Measurements from ENCODE around the gene OLFML1. TPM values are rescaled to one million over a fixed set of nuclear protein-coding genes. Genes with fewer than 3 reads are reported as not detected.
A peak's percentile ranks its signal among the peaks of the same experiment; 100 is the strongest.

Gene OLFML1
- total RNA-seq, 1 donor from 2014 or later, result not detected

DNA sequence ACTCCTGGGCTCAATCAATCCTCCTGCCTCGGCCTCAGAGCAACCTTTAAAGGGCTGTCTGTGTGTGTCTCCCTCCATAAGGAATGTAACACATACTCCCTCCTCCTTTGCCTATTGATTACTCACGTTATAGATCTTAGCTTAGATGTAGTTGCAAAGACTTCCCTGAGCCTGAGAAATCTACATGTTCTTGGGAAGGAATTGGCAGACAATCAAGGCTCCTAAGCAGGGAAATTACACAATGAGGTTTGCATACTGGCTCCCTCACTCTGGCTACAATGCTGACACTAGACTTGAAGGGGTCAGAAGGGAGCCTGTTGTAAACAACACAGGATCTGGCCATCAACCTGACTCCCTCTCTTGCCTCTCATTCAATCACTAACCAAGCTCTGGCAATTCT is 5.2 kb upstream of the OLFML1 start:
- DNase-seq (ENCODE audit: low read depth), result peak; percentile 21

- DNase-seq (ENCODE audit: low read depth), result peak; percentile 10
Measured at GRCh38 chr11:7484131-7484530, 1.2 kb upstream of the OLFML1 start.

DNA sequence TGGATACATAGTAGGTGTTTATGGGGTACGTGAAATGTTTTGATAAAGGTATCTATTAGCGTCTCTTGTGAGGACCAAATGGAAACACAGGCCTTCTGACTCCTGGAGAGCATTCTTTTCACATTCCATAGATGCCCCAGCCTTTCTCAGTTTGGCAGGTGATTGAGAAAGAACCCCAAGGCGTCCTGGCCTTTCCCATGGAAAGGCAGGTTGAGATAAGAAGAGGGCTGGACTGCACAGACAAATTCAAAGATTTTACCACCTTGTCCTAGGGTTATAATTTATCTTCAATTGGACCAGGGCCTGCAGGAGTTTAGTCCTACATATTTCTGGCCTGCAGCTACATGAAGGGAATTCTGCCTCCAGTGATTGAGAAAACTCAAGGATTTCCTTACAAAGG is 661 bp upstream of the OLFML1 start:
- DNase-seq (ENCODE audit: low read depth), result peak; percentile 11

DNA sequence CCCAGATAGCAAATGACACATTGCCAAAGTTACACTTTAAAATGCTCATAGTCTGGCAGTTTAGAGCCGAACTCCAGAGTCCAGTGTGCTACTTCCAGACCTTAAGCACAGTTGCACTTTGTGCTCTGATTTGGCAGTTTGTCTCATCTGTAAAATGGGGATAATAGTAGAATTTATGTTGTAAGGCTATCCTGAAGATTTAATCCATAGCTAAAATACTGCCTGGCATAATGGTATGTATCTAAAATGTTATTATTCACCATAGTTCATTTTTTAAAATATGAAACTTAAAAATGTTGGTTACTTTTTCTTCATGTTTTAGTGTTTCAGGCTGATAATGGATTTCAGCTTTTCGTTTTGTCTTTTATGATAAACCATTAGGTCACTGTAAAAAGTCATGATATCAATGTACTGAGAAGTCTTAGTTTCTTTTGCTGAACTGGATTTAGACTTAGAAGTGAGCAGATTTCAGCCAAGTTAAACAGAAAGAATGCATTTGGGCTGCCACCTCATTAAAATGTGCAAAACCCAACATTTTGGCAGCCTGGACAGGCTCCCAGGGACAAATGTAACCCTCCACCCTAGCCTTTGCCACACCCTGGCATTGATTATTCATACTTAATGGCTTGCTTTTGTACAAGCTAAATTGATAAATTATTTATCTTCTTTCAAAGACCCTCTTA is 933 bp downstream of the OLFML1 start:
- no peak for DNase-seq (ENCODE audit: low read depth)

- no peak for DNase-seq (ENCODE audit: low read depth)
Measured at GRCh38 chr11:7486781-7487140, 1.5 kb downstream of the OLFML1 start.

GRCh38 chr11:7487360-7487759 is 2.1 kb downstream of the OLFML1 start:
- no peak for DNase-seq (ENCODE audit: low read depth)

- DNase-seq (ENCODE audit: low read depth), result no peak
Measured at GRCh38 chr11:7488681-7489080, 3.4 kb downstream of the OLFML1 start.

DNA sequence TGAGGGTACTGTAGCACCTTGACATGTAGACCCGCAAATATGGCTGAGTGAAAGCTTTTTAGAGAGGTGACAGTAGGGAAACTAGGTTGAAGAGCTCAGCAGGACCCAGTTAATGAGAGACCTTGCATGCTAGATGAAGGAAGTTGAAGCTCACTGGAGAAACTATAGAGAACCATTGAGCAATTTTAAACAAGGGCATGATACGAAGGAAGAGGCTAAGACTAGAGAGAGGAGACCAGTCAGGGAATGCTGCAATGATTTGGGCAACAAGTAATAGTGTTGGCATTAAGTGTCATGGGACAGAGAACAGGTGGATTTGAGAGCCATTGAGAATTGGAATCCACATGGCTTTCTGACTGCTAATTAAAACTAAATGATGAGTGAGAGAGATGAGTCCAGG is 4.1 kb downstream of the OLFML1 start:
- no peak for DNase-seq (ENCODE audit: low read depth)

DNA sequence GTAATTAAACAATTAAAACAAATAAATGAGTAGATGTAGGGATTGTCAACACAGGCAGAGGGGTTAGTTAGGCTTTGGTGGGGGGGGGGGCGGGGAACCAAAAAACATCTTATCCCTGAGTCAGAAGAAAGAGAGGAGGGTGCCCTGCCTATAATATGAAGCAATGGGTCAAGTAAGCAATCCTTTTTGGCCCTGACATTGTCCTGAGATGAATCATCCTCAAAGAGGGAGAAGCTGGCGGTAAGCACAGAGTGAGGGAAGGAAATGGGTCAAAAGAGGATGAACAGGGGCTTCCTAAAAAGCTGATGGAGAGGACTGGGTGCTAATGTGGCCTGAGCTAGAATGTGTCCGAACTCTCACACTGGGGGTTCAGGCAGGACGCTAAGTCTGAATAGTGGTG is 4.7 kb downstream of the OLFML1 start:
- peak; percentile 42 for DNase-seq (ENCODE audit: low read depth)

DNA sequence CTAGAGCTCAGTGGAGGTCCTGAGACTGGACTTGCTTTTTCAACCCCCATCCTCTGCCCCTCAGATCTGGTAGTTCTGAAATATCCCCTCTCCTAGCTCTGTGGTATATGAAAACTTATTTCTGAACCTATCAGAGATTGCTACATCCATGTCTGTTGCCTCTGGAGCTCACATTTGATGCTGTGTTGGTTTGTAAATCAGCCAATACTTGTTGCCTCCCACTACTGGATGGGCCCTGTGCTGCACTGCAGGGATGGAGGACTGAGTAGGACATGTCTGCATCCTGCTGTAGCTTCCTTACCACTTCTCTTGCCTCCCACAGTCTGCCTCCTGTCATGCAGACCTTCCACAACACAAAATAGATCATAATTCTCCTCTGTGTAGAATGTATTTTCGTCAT is 5.2 kb downstream of the OLFML1 start:
- DNase-seq (ENCODE audit: low read depth), result no peak

DNA sequence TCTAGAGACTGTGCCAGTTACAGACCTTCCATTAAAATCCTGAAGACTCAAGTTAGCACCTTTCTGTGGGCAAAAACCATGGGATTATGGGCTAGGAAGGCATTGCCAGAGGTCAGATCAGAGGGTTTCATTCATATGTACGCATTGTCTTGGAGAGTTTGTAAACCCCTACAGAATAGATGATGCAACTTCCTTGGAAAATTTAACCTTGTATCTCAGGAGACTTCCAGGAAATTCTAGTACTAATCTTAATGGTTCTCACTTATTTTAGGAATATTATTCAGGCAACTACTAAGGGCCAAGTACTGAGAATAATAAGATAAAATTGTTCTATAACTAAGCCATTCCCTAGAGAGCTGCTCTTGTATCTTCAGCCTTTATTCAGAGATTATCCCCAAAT is 6.9 kb downstream of the OLFML1 start:
- DNase-seq (ENCODE audit: low read depth), result no peak

DNA sequence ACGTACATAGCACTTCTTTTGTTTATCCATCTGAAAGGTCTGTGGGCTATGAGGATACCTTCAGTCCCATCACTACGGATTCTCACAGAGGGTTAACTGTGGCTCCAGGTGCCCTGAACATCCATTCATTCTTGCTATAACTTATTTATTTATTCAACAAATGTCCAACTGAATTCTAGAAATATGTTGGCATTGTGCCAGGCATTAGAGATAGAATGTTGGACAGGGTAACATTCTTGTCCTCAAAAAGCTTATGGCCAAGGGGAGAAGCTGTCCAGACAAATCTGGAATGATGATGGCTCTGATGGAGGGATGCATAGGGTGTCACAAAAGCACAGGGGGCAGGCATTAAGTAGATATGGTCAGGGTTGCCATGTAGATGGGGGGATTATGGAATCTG is 8.4 kb downstream of the OLFML1 start:
- no peak for DNase-seq (ENCODE audit: low read depth)

GRCh38 chr11:7494086-7494745 is 8.9 kb downstream of the OLFML1 start:
- no peak for DNase-seq (ENCODE audit: low read depth)

DNA sequence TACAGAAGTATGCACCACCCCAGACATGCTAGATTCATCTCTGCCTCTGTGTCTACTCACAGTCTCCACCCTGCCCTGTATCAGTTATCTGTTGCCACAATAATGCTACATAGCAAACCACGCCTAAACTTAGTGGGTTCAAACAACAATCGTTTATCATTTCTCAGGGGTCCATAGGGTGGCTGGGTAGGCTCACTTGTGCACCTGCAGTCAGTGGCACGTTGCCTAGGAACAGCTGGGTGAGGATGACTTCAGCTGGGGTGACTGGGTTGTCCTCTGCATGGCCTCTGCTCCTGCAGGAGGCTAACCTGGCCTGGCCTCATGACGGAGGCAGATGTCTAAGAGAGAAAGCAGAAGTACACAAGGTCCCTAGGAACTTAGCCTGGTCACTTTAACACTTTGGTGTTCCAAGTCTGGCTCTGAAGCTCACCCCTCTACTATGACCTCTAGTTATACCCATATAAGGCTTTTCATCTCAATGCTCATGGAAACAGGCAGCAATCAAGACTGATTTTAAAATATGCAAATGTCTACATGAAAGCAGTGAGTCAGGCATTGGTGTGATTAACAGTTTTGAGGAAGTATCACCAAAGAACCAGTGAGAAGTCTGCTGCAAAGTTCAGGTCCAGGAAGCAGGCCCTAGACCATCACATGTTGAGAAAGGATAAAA is 10.7 kb downstream of the OLFML1 start:
- no peak for DNase-seq (ENCODE audit: low read depth)

DNA sequence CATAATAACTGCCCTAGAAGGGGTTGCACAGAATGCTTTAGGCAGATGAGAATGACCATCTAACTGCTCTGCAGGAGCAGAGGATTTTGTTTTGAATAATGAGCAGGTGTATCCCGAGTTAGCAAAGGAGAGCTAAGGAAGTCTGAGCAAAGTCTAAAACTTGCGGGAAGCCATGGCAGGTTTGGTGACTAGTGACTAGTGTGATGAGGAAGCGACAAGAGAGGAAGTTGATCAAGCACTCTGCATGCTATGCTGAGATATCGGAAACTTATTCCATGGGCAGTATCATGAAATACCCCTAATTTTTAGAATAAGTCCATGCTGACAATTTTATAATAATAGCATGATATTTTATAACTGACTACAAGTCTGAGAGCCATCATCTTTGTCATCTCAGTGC is 12.9 kb downstream of the OLFML1 start:
- no peak for DNase-seq (ENCODE audit: low read depth)

- DNase-seq (ENCODE audit: low read depth), result no peak
Measured at GRCh38 chr11:7499081-7499480, 13.8 kb downstream of the OLFML1 start.

DNA sequence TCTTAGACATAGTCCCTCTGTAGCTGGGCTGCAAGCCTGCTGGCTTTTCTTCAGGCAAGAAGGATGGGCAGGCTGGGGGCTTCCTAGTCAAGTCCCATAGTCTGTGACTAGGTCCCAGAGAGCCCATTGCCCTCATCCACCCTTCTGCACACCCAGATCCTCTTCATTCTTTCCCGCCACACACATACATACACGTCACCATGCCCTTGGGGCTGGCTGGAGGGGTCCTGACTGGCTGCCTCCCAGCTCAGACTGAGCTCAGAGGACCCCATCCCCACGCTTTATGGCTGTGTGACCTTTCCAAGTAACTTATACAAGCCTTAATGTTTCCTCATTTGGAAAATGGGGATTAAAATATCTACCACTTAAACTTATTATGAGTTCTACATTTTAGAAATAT is 14.9 kb downstream of the OLFML1 start:
- DNase-seq (ENCODE audit: low read depth), result no peak

- DNase-seq (ENCODE audit: low read depth), result no peak
Measured at GRCh38 chr11:7501251-7501650, 15.9 kb downstream of the OLFML1 start.

DNA sequence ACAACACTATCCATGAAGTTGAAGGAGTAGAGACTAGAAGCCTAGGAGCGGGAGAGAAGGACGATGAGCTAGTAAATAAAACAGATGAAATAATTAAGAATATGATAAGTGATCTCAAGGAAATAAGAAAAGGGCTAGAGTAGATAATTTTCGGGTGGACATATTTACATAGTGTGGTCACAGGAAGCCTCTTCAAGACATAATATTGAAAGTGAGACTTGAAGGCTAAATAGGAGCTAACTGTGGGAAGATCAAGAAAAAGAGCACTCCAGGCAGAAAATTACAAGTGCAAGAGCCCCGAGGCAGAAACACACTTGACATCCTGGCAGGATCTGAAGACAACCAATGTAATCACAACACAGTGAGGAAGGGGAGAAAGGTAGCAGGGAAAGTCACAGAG is 16.6 kb downstream of the OLFML1 start:
- no peak for DNase-seq (ENCODE audit: low read depth)

- DNase-seq (ENCODE audit: low read depth), result no peak
Measured at GRCh38 chr11:7506243-7506642, 20.9 kb downstream of the OLFML1 start.

GRCh38 chr11:7508087-7508486 is 22.8 kb downstream of the OLFML1 start:
- no peak for DNase-seq (ENCODE audit: low read depth)

DNA sequence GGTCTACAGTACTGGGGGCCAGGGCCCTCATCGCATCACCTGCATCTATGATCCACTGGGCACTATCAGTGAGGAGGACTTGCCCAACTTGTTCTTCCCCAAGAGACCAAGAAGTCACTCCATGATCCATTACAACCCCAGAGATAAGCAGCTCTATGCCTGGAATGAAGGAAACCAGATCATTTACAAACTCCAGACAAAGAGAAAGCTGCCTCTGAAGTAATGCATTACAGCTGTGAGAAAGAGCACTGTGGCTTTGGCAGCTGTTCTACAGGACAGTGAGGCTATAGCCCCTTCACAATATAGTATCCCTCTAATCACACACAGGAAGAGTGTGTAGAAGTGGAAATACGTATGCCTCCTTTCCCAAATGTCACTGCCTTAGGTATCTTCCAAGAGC is 24.7 kb downstream of the OLFML1 start:
- DNase-seq (ENCODE audit: low read depth), result no peak

DNA sequence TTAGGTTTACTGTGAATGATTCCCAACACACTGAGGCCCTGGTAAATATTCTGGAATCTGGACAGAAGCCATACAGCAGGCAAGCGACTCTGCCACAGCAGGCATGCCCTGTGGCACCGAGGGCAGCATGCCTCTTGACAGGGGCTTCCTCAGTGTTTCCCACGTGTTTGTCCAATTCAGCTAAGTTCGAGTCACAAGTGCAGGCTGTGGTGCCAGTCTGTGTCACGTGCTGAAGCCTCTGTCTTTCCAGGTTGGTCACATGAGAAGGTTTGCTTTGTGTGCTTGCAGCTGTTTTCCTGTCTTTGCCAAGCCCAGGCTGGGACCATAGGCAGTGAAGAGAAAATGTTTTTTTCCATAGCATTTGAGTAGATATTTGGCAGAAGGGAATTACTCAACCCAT is 26.1 kb downstream of the OLFML1 start:
- peak; percentile 36 for DNase-seq (ENCODE audit: low read depth)

All from renal cortical epithelial cell (primary cell).